B cell (primary cell): ENCODE results near the gene CARMIL3. TPM values are rescaled to one million over a fixed set of nuclear protein-coding genes. Genes with fewer than 3 reads are reported as not detected.

Experiments used
- ATAC-seq: fragments of 200-7000 bp; cut with Tn5 transposase; one replicate; pipeline ENCODE4 v1.10.0; 2021; ENCODE audit warnings: low read depth, mild to moderate bottlenecking, moderate number of reproducible peaks, moderate library complexity
- CTCF ChIA-PET: fragments of 350-600 bp; sonication (Branson Sonifier 250); formaldehyde crosslinking; loops from one replicate; lab custom pipeline; 2021; ENCODE audit warnings: antibody characterized with exemption, inconsistent platforms; lab: Charles Lee
- POLR2A ChIA-PET: fragments of 350-600 bp; sonication (Branson Sonifier 250); formaldehyde crosslinking; loops from one replicate; lab custom pipeline; 2021; ENCODE audit warnings: antibody characterized with exemption; lab: Charles Lee
- DNase-seq: peaks from one replicate; pipeline ENCODE4 v3.0.0; 2013
- H2AFZ ChIP-seq: 2 replicates; pipeline ENCODE4 v1.6.1; 2012; ENCODE audit warnings: mild to moderate bottlenecking, low read depth, low read length; ENCODE audit not compliant: insufficient read depth, poor library complexity, severe bottlenecking
- H3K27ac ChIP-seq, 2 donors: 1 replicate in 1 of 2; 2 replicates in 1 of 2; pipeline ENCODE4 v1.5.1; 2012 to 2013; ENCODE audit warnings: low read length in 2 of 2, mild to moderate bottlenecking in 2 of 2, moderate library complexity in 1 of 2
- H3K27me3 ChIP-seq, 4 experiments: fragments of 200-600 bp in 1 of 4; sonication (generic) in 1 of 4; replicated peaks in 1 of 4; 1 replicate in 2 of 4; 2 replicates in 2 of 4; pipeline versions ENCODE4 v1.6.1 to v1.7.0; 2013 to 2016; ENCODE audit warnings: low read length in 3 of 4, mild to moderate bottlenecking in 2 of 4, mixed read lengths in 1 of 4, moderate library complexity in 1 of 4; ENCODE audit not compliant: insufficient read depth in 4 of 4, control insufficient read depth in 3 of 4; ENCODE audit errors: control extremely low read depth in 1 of 4
- H3K36me3 ChIP-seq, 2 experiments: replicated peaks in 1 of 2; 1 replicate in 1 of 2; 2 replicates in 1 of 2; pipeline versions ENCODE4 v1.6.1 to v1.7.1; 2013; ENCODE audit warnings: low read length in 1 of 2; ENCODE audit not compliant: insufficient read depth in 2 of 2, control insufficient read depth in 1 of 2; ENCODE audit errors: control extremely low read depth in 1 of 2, extremely low read depth in 1 of 2
- H3K4me1 ChIP-seq, 2 donors: fragments of 200-600 bp in 1 of 2; sonication (generic) in 1 of 2; 1 replicate in 1 of 2; 2 replicates in 1 of 2; pipeline versions ENCODE4 v1.5.1 to v1.6.1; 2013 to 2017; ENCODE audit warnings: low read length in 2 of 2; ENCODE audit not compliant: control insufficient read depth in 2 of 2, insufficient read depth in 2 of 2
- H3K4me2 ChIP-seq: replicated peaks from 2 replicates; pipeline ENCODE3; 2012; ENCODE audit warnings: mild to moderate bottlenecking, low read depth, low read length; ENCODE audit not compliant: poor library complexity, severe bottlenecking
- H3K4me3 ChIP-seq, 5 experiments: fragments of 200-600 bp in 1 of 5; sonication (generic) in 1 of 5; 1 replicate in 3 of 5; 2 replicates in 2 of 5; pipeline versions ENCODE4 v1.5.1 to v1.7.0; 2011 to 2016; ENCODE audit warnings: low read length in 4 of 5, mild to moderate bottlenecking in 4 of 5, low read depth in 2 of 5, control low read depth in 1 of 5, moderate library complexity in 1 of 5; ENCODE audit not compliant: insufficient read depth in 1 of 5; ENCODE audit errors: control extremely low read depth in 1 of 5, extremely low read depth in 1 of 5
- H3K79me2 ChIP-seq: fragments of 200-600 bp; sonication (generic); one replicate; pipeline ENCODE4 v1.6.0; 2016; ENCODE audit warnings: low read length; ENCODE audit not compliant: control insufficient read depth, insufficient read depth
- H3K9ac ChIP-seq: fragments of 200-600 bp; sonication (generic); 2 replicates; pipeline ENCODE4 v1.6.1; 2017; ENCODE audit warnings: mild to moderate bottlenecking, low read length, moderate library complexity
- H3K9me3 ChIP-seq, 3 donors: one replicate each; pipeline versions ENCODE4 v1.6.1 to v1.7.1; 2013; ENCODE audit warnings: low read length in 2 of 3; ENCODE audit not compliant: control insufficient read depth in 2 of 3, insufficient read depth in 1 of 3; ENCODE audit errors: control extremely low read depth in 1 of 3
- H4K20me1 ChIP-seq: 2 replicates; pipeline ENCODE4 v1.6.0; 2012; ENCODE audit warnings: mild to moderate bottlenecking, low read length; ENCODE audit not compliant: insufficient read depth, control insufficient read depth, poor library complexity, severe bottlenecking
- H3K27ac Mint-ChIP-seq: one replicate; pipeline ENCODE4 v1.8.0; 2021; ENCODE audit warnings: mixed read lengths
- H3K27me3 Mint-ChIP-seq: one replicate; pipeline ENCODE4 v1.8.0; 2021; ENCODE audit warnings: mixed read lengths
- H3K4me1 Mint-ChIP-seq: one replicate; pipeline ENCODE4 v1.8.0; 2021; ENCODE audit warnings: mixed read lengths
- H3K4me3 Mint-ChIP-seq: one replicate; pipeline ENCODE4 v1.8.0; 2021; ENCODE audit warnings: mixed read lengths
- H3K9me3 Mint-ChIP-seq: one replicate; pipeline ENCODE4 v1.8.0; 2022; ENCODE audit warnings: mixed read lengths; ENCODE audit not compliant: insufficient read depth
- EZH2 ChIP-seq: IDR thresholded peaks from 2 replicates; pipeline ENCODE4 v1.6.1; 2012; ENCODE audit warnings: borderline replicate concordance, low read depth, mild to moderate bottlenecking, moderate library complexity, low read length; ENCODE audit not compliant: insufficient read depth, poor library complexity, severe bottlenecking
- WGBS: methylation state at CpG from one replicate; pipeline ENCODE4 v1.1.5; 2013; ENCODE audit warnings: missing lambda C conversion rate; ENCODE audit not compliant: insufficient coverage; 5-methylcytosine and 5-hydroxymethylcytosine counted together
- intact Hi-C: fragments of 100-400 bp; cut with micrococcal nuclease; formaldehyde crosslinking; loops from one replicate; pipeline ENCODE4 v1.10.0; 2022
- polyA plus RNA-seq: library from polyadenylated mRNA; depleted of rRNA; stranded (reverse); fragments of >200 nt; gene quantifications from 2 replicates; pipeline ENCODE4 v1.2.3, GENCODE V29; 2012
- total RNA-seq, 2 donors: library from RNA; stranded (reverse); fragments of 120-200 nt in 1 of 2; gene quantifications; 1 replicate in 1 of 2; 2 replicates in 1 of 2; pipeline versions ENCODE4 v1.2.3 to v1.2.4, GENCODE V29; 2013 to 2022
- TF ChIP-seq, protein P1 (sequence below): fragments of 200-600 bp; IDR thresholded peaks from one replicate; pipeline ENCODE4 v1.8.0; 2022; ENCODE audit warnings: antibody characterized with exemption, mild to moderate bottlenecking

CARMIL3 gene
- total and polyA plus RNA-seq, 2 donors (not counting 1 experiment from before 2014, with no cell fraction given): 1.0 to 7.2 TPM

DNA sequence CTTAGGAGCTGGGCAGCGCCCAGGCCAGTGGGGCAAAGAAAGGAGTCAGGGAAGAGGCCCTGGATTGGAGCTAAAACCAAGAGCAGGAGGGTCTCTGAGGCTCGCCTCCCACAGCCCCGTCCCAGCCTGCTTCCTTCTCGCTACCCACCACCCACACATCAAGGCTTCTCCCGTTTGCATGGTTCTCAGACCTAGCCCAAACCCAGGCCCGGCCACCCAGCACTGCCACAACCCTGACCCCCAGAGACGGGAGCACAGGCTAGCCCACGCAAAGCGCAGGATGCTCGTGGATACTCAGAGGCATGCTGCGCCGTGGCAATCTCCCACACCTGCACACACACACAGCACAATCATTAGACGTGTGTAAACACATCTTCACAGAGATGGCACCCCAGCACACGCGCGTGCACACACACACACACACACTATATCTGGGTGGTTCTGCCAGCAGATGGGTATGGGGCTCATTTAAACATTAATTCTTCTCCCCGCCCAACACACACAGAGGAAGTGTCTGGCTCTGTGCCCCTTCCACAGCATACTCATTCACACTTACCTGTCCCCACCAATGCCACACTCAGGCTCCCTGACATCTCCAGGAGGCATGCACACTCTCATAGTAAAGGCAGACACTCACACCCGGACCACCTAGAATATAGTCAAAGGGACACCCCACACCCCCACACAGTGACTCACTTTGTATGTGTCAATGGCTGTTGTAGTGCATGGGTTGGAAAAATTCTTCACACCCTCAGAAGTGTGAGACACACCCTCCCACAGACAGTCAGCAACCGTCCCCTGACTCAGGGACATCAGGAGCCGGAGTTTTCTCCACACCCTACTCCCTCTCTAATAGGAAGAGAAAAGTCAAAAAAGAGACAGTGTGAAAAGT is 1.1 kb downstream of the CARMIL3 start:
- Histone ChIP-seq H3K36me3 (no peaks in the 10 kb centered on the region), H3K9ac (peak overlapping the region; percentile 78), H4K20me1 (no peaks in the 10 kb centered on the region), H3K9me3 (peaks cover 0 to 3% (median 0%) of the 10 kb centered on the region in 3 donors), H3K4me1 (peaks cover 19 to 29% of the 10 kb centered on the region in 2 donors), H3K27ac (no peak overlapping the region), H3K4me3 (peak overlapping the region in 4 of 5 experiments; percentile 62 to 81 (median 67)), H3K27me3 (peaks cover 0 to 31% (median 8%) of the 10 kb centered on the region in 4 experiments), H3K4me2 (peak overlapping the region; percentile 98), H3K79me2 (no peaks in the 10 kb centered on the region), H2AFZ (peak overlapping the region; percentile 98)
- Mint-ChIP-seq H3K4me1 (peaks cover 41% of the 10 kb centered on the region), H3K9me3 (no peaks in the 10 kb centered on the region), H3K27me3 (peaks cover 7% of the 10 kb centered on the region), H3K27ac (peak overlapping the region; percentile 68), H3K4me3 (peak overlapping the region; percentile 83)
- no peak for TF ChIP-seq EZH2
- TF ChIP-seq, protein P1, sequence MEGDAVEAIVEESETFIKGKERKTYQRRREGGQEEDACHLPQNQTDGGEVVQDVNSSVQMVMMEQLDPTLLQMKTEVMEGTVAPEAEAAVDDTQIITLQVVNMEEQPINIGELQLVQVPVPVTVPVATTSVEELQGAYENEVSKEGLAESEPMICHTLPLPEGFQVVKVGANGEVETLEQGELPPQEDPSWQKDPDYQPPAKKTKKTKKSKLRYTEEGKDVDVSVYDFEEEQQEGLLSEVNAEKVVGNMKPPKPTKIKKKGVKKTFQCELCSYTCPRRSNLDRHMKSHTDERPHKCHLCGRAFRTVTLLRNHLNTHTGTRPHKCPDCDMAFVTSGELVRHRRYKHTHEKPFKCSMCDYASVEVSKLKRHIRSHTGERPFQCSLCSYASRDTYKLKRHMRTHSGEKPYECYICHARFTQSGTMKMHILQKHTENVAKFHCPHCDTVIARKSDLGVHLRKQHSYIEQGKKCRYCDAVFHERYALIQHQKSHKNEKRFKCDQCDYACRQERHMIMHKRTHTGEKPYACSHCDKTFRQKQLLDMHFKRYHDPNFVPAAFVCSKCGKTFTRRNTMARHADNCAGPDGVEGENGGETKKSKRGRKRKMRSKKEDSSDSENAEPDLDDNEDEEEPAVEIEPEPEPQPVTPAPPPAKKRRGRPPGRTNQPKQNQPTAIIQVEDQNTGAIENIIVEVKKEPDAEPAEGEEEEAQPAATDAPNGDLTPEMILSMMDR: no peak
- WGBS: 63% methylated on average over 17 of the region's 20 CpGs
- CTCF ChIA-PET: interaction anchor here (0.6 to 14.5 kb wide), 5 partner anchors 10 to 108 kb away, joined by 3 to 220 read pairs (median 3); partner anchors contain the start of gene IRF9
- intact Hi-C loops: loop anchor here (1.0 to 5.0 kb wide), 2 partner anchors 28 to 466 kb away; no protein-coding TSS in a partner anchor
- POLR2A ChIA-PET: interaction anchor here (1.2 to 1.6 kb wide), 2 partner anchors 27 to 28 kb away, joined by 3 to 9 read pairs; no protein-coding TSS in a partner anchor
- ATAC-seq: no peak
- no peak for DNase-seq
